Measurements from ENCODE around the gene EPHB6. TPM values are rescaled to one million over a fixed set of nuclear protein-coding genes. Genes with fewer than 3 reads are reported as not detected.
A peak's percentile ranks its signal among the peaks of the same experiment; 100 is the strongest.

The EPHB6 gene
- total and polyA plus RNA-seq, 10 of the 15 experiments (the other 5 are each of a cell fraction or from before 2014, with no cell fraction given) = 0.06 to 1.3 (median 0.37) TPM; not detected in 2

DNA sequence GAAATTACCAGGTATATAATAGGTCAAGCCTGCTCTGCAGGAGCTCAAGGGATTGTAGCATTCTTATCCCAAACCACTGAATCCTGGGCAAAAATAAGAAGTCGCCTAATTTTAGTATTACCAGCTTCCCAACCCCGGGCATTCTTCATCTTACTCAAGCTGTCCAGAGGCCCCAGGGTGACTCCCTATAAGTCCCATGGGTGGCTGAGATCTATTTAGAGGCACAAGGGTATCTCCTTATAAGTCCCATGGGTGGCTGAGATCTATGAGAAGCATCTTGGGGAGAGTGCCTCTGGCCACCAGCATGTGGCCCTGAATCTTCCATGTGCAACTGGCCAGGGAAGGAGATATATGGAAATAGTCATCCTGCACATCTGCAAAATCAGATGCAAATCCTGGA, 45.2 kb upstream of the EPHB6 start:
- WGBS (ENCODE audit: insufficient coverage, insufficient replicate concordance, low lambda C conversion rate, missing lambda C conversion rate) = 0% methylated on average over 2 of the region's 2 CpGs
- SMC1A ChIA-PET (ENCODE audit: uncharacterized antibody, unreplicated experiment) = interaction anchor here (0.9 to 12.9 kb wide), 23 partner anchors 10 to 252 kb away, joined by 3 to 786 read pairs (median 13); partner anchors contain the start of genes EPHB6 and PRSS2
- in situ Hi-C loops (cut with MboI) (loop anchor here (5.0 to 10.0 kb wide), 3 partner anchors 137 to 1245 kb away; no protein-coding TSS in a partner anchor), intact Hi-C loops (cut with micrococcal nuclease; ENCODE audit: unreplicated experiment) (loop anchor here (2.0 kb wide), 1 partner anchor 21 kb away; no protein-coding TSS in a partner anchor)
- H3K9ac ChIP-seq (ENCODE audit: control insufficient read depth, insufficient read depth, low read length) = peak overlapping the region; percentile 19
- H2AFZ ChIP-seq (ENCODE audit: control insufficient read depth, low read depth, low read length) = no peak overlapping the region; the same call in 1 of the 2 replicates
- H3K4me2 ChIP-seq (ENCODE audit: control insufficient read depth, insufficient read depth) = peak overlapping the region; percentile 90
- TF ChIP-seq MEF2B (IDR thresholded peaks at IDR 0.05; ENCODE audit: partially characterized antibody, poor library complexity, severe bottlenecking) (peak; percentile 67), POLR2AphosphoS2 (IDR thresholded peaks at IDR 0.05; ENCODE audit: low read depth, low read length) (0 out of 2 replicates have a peak, but pooled peaks have one; percentile 5), EED (IDR thresholded peaks at IDR 0.05; ENCODE audit: low read depth) (no peak)
- H3K79me2 ChIP-seq (ENCODE audit: control insufficient read depth, insufficient read depth, low read length) = no peaks in the 10 kb centered on the region
- FAIRE-seq = no peak
- H4K20me1 ChIP-seq (ENCODE audit: control insufficient read depth, insufficient read depth) = no peaks in the 10 kb centered on the region
- BruUV-seq (replicated peaks) = TSS peak; percentile 77
- RAD21 ChIA-PET (ENCODE audit: unreplicated experiment) = interaction anchor here (0.9 to 13.5 kb wide), 18 partner anchors 9 to 227 kb away, joined by 3 to 813 read pairs (median 12); partner anchors contain the start of gene PRSS2
- peak; percentile 19 for ATAC-seq
- no peaks in the 10 kb centered on the region for H3K9me3 ChIP-seq (replicated peaks; ENCODE audit: control insufficient read depth, insufficient read depth, low read length)
- no peaks in the 10 kb centered on the region for H3K36me3 ChIP-seq (ENCODE audit: control insufficient read depth in 2 of 2, insufficient read depth in 2 of 2, low read length in 1 of 2)
- H3K27ac ChIP-seq (ENCODE audit: control insufficient read depth, insufficient read depth) = peak overlapping the region; percentile 99
- H3K4me3 ChIP-seq = peak overlapping the region; percentile 51; the same call in 1 of the 2 replicates
- peaks cover 53% of the 10 kb centered on the region for H3K4me1 ChIP-seq (ENCODE audit: control insufficient read depth, insufficient read depth, low read length)
- POLR2A ChIA-PET = interaction anchor here (0.9 to 15.3 kb wide), 5 partner anchors 17 to 95 kb away, joined by 3 to 325 read pairs (median 18); partner anchors contain the start of gene PRSS2
- CTCF ChIA-PET = interaction anchor here (1.1 to 28.6 kb wide), 22 partner anchors 9 to 224 kb away, joined by 3 to 1055 read pairs (median 12); partner anchors contain the start of gene PRSS2
- no peaks in the 10 kb centered on the region for H3K27me3 ChIP-seq (replicated peaks in 1 of 2; ENCODE audit: control insufficient read depth in 2 of 2, insufficient read depth in 2 of 2, low read length in 1 of 2)
- DNase-seq (ENCODE audit: low read depth, low spot score) = no peak

DNA sequence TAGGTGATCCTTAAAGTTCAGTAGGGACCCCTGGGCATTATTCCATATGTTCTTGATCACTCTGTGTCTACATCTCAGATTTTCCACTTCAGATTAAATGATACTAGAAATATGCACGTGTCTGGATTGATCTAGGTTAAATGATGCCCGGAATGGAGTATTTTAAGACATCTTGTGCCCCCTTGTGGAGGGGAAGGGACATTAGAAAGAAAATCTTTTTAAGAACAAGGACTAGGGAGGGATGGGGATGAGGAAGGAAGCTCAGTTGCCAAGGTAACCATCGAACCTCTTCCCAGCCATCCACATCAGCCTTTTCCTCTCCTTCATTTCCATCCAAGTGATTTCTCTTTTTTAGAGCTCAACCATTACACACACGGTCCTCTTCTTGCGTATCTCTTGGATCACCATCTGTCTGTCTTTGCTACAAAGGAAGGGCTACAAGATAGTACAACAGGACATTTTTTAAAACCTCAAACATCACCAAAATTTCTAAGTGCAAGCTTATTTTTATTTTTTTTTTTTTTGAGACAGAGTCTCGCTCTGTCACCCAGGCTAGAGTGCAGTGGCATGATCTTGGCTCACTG, 43.6 kb upstream of the EPHB6 start:
- Histone ChIP-seq H3K36me3 (ENCODE audit: control insufficient read depth in 2 of 2, insufficient read depth in 2 of 2, low read length in 1 of 2) (no peaks in the 10 kb centered on the region), H3K27ac (ENCODE audit: control insufficient read depth, insufficient read depth) (peak overlapping the region; percentile 24; the same call in 1 of the 2 replicates), H3K9me3 (replicated peaks; ENCODE audit: control insufficient read depth, insufficient read depth, low read length) (no peaks in the 10 kb centered on the region), H3K4me2 (ENCODE audit: control insufficient read depth, insufficient read depth) (no peak overlapping the region), H3K79me2 (ENCODE audit: control insufficient read depth, insufficient read depth, low read length) (no peaks in the 10 kb centered on the region), H3K27me3 (replicated peaks in 1 of 2; ENCODE audit: control insufficient read depth in 2 of 2, insufficient read depth in 2 of 2, low read length in 1 of 2) (no peaks in the 10 kb centered on the region), H3K4me1 (ENCODE audit: control insufficient read depth, insufficient read depth, low read length) (peaks cover 46% of the 10 kb centered on the region), H4K20me1 (ENCODE audit: control insufficient read depth, insufficient read depth) (no peaks in the 10 kb centered on the region), H3K4me3 (no peak overlapping the region), H3K9ac (ENCODE audit: control insufficient read depth, insufficient read depth, low read length) (no peak overlapping the region), H2AFZ (ENCODE audit: control insufficient read depth, low read depth, low read length) (no peak overlapping the region; the same call in 1 of the 2 replicates)
- SMC1A ChIA-PET (ENCODE audit: uncharacterized antibody, unreplicated experiment) = interaction anchor here (0.6 to 12.9 kb wide), 32 partner anchors 8 to 352 kb away, joined by 3 to 786 read pairs (median 8); partner anchors contain the start of gene PRSS2
- intact Hi-C loops (cut with micrococcal nuclease; ENCODE audit: unreplicated experiment) = loop anchor here (1.0 kb wide), 5 partner anchors 28 to 179 kb away; no protein-coding TSS in a partner anchor
- FAIRE-seq (no peak), ATAC-seq (peak; percentile 1; the same call in 2 of the 3 replicates), DNase-seq (ENCODE audit: low read depth, low spot score) (no peak)
- BruUV-seq (replicated peaks) = no TSS peak
- RAD21 ChIA-PET (ENCODE audit: unreplicated experiment) = interaction anchor here (0.6 to 13.5 kb wide), 37 partner anchors 7 to 272 kb away, joined by 3 to 813 read pairs (median 6); partner anchors contain the start of gene PRSS2
- POLR2A ChIA-PET = interaction anchor here (0.9 to 15.3 kb wide), 6 partner anchors 19 to 97 kb away, joined by 3 to 325 read pairs (median 7); partner anchors contain the start of gene PRSS2
- CTCF ChIA-PET = interaction anchor here (0.7 to 28.6 kb wide), 58 partner anchors 9 to 404 kb away, joined by 3 to 1055 read pairs (median 5); partner anchors contain the start of genes EPHB6 and PRSS2
- in situ Hi-C loops (cut with MboI) = loop anchor here (5.0 kb wide), 2 partner anchors 139 to 179 kb away; no protein-coding TSS in a partner anchor
- 27% methylated on average over 6 of the region's 6 CpGs for WGBS (ENCODE audit: insufficient coverage, insufficient replicate concordance, low lambda C conversion rate, missing lambda C conversion rate)
- peak; percentile 94 for TF ChIP-seq RAD21 (IDR thresholded peaks at IDR 0.05; ENCODE audit: insufficient read depth, low read depth, low read length)
- no peak for TF ChIP-seq EZH2 (IDR thresholded peaks at IDR 0.05; ENCODE audit: borderline replicate concordance, control insufficient read depth, low read depth, low read length)
- TF ChIP-seq EP300 (IDR thresholded peaks at IDR 0.05; ENCODE audit: borderline replicate concordance in 1 of 2, control insufficient read depth in 1 of 2, low read depth in 2 of 2, low read length in 2 of 2) = no peak
- TF ChIP-seq POLR2A (IDR thresholded peaks at IDR 0.05; ENCODE audit: low read depth, low read length) = no peak
- TF ChIP-seq ETV6 (conservative IDR thresholded peaks at IDR 0.05 in 1 of 2, IDR thresholded peaks at IDR 0.05 in 1 of 2; ENCODE audit: borderline replicate concordance in 1 of 2, low read depth in 1 of 2) = no peak
- TF ChIP-seq, protein P1, sequence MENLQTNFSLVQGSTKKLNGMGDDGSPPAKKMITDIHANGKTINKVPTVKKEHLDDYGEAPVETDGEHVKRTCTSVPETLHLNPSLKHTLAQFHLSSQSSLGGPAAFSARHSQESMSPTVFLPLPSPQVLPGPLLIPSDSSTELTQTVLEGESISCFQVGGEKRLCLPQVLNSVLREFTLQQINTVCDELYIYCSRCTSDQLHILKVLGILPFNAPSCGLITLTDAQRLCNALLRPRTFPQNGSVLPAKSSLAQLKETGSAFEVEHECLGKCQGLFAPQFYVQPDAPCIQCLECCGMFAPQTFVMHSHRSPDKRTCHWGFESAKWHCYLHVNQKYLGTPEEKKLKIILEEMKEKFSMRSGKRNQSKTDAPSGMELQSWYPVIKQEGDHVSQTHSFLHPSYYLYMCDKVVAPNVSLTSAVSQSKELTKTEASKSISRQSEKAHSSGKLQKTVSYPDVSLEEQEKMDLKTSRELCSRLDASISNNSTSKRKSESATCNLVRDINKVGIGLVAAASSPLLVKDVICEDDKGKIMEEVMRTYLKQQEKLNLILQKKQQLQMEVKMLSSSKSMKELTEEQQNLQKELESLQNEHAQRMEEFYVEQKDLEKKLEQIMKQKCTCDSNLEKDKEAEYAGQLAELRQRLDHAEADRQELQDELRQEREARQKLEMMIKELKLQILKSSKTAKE (IDR thresholded peaks at IDR 0.05; ENCODE audit: low read depth, poor library complexity, severe bottlenecking) = peak; percentile 25
- no peak for TF ChIP-seq NFIC (IDR thresholded peaks at IDR 0.05; ENCODE audit: low read depth, low read length)
- TF ChIP-seq SMAD1 (IDR thresholded peaks at IDR 0.05; ENCODE audit: low read depth, partially characterized antibody) = no peak
